Stimulated activated CD4-positive, alpha-beta T cell treated with anti-CD3 and anti-CD28 coated beads, Interleukin-4, amount 100 ng/mL, for 24 hours (primary cell): ENCODE measurements around the gene SMIM35.
"Not testable (repeated sequence)": the region's sequence is repeated elsewhere in the genome, so short reads cannot be mapped to it uniquely, and the experiment has no call there.

Source experiments
- DNase-seq: peaks from one replicate; pipeline ENCODE4 v3.0.0-alpha.2; 2020

SMIM35 gene

GRCh38 chr11:118078911-118079411 lies 7.8 kb downstream of the SMIM35 start:
- DNase-seq: no peak

DNA sequence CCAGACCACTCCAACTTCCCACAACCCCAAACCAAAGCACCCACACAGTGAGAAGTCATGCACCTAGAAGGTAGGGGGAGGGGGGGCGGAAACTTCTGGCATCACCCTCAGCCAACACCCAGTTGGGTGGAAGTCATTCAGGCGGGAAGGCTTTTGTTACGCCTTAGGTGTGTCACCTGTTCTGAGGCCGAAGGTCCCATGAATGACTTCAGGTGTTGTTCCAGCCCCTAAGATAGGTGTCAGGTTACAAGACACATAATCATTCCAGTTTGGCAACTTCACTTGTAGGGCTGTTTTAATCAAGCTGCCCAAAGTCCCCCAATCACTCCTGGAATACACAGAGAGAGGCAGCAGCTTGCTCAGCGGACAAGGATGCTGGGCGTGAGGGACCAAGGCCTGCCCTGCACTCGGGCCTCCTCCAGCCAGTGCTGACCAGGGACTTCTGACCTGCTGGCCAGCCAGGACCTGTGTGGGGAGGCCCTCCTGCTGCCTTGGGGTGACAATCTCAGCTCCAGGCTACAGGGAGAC lies 9.9 kb downstream of the SMIM35 start, which contains the start of gene TMPRSS4:
Gene TMPRSS4, plus strand, starts transcription at position 325 of the 528 bp plus-strand sequence. CDS start 225 bp downstream, outside the sequence.
- DNase-seq: no peak

- no peak for DNase-seq
Observed at GRCh38 chr11:118074785-118075184, 12.0 kb downstream of the SMIM35 start.

DNA sequence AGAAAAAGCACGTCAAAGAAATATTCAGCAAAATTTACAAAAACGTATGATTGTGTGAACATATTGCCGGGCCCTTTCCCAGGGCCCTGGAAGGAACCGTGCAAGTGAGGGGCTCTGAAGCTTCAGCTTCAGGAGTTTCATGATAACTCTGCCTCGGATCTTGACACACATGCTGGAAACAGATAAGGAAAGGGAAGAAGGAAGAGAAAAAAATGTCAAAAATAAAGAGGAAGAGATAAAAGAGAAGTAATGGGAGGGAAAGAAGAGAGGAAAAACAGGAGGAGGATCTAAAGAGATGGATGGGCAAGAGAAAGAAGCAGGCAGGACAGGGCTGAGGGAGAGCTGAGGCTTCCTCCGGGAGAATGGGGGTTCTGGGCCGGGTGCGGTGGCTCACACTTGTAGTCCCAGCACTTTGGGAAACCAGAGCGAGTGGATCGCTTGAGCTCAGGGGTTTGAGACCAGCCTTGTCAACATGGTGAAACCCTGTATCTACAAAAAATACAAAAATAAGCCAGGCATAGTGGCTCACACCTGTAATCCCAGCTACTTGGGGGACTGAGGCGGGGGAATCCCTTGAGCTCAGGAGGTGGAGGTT lies 12.6 kb downstream of the SMIM35 start:
- no peak for DNase-seq

GRCh38 chr11:118073554-118073953 lies 13.2 kb downstream of the SMIM35 start:
- DNase-seq: no peak

- DNase-seq: no peak
Observed at GRCh38 chr11:118071416-118072030, 15.2 kb downstream of the SMIM35 start.

DNA sequence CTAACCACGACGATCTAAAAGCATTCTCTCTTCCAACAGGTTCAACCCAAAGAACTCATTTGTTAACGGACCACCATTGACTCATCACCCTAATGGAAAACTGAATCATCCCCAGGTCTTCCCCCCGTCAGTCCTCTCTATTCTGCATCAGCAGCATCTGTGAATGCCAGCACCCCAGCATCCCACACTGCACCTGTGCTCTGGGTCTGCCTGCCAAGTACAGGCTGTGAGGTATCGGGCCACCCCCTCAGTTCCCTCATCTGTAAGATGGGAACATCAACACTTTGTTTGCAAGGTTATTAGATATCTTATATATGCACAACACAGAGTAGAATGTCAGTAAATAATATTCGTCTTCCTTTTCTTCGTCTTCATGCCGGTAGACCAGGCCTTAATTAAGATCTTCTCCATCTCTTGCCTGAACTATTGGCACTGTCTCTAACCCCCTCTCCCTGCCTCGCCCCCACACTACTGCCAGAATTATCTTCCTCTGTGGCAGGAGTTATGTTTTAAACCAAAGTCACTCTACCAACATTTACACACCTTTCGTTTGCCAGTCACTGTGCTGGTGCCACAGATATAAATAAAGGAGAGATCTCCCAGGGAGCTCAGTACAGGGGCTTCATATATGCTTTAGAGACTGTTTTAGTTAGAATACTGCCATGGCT lies 17.7 kb downstream of the SMIM35 start:
- no peak for DNase-seq

GRCh38 chr11:118068206-118068944 lies 18.4 kb downstream of the SMIM35 start:
- no peak for DNase-seq

DNA sequence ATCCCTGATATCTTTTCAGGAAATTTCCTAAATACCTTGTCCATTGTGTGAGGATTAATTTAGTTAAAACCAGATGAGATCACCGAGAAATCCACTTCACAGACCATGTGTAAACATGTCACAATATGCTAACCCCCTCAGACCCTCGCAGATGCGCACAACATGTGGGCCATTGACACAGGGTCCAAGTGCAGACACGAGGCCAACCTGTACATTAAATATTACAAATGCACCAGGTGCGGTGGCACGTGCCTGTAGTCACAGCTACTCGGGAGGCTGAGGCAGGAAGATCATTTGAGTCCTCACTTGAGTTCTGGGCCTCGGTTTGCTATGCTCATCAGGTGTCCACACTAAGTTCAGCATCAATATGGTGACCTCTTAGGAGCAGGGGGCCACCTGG lies 19.8 kb downstream of the SMIM35 start:
- DNase-seq: no peak

DNA sequence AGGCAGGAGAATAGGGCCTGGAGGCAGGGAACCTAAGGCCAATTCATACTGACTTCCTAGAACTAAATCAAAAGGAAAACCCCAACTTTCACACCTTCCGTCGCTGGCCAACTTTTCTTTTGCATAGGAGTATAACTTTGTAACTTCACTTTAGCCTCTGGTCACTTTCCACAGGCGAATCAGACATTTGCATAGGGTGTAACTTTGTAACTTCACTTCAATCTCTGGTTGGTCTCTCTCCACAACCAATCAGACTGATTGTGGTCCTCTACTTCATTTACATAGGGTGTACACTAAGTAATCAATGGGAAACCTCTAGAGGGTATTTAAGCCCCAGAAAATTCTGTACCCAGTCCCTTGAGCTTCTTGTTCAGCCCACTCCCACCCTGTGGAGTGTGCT lies 21.4 kb downstream of the SMIM35 start:
- no peak for DNase-seq

DNA sequence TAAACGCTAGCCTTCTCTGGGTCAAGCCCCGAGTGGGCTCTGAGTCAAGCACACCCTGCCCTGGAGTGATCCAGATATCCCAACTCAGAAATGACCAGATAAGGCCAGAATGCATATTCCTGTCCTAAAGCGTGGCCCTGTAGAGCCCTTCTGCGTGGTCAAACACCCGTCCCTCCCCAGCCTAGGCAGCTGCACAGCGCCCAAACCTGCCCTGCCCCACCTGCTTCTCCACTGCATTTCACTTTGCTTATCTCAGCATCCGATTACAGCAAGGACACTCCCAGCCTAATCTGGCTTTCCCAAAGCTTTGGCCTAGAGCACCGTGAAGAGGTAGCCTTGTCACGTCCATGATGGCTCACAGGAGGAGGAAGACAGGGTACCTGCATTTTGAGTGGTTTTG lies 21.8 kb downstream of the SMIM35 start:
- no peak for DNase-seq

DNA sequence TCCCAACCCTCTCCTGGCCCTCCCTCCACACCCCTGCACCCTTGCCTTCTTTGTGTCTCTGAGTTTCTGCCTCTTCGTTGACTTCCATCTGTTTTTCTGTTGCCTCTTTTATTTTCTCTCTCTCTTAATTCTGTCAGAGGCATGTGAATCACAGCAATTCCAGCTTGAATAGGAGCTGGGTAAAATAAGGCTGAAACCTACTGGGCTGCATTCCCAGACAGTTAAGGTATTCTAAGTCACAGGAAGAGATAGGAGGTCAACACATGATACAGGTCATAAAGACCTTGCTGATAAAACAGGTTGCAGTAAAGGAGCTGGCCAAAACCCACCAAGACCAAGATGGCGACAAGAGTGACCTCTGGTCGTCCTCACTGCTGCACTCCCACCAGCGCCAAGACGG lies 24.1 kb downstream of the SMIM35 start:
- DNase-seq: not testable (repeated sequence)

DNA sequence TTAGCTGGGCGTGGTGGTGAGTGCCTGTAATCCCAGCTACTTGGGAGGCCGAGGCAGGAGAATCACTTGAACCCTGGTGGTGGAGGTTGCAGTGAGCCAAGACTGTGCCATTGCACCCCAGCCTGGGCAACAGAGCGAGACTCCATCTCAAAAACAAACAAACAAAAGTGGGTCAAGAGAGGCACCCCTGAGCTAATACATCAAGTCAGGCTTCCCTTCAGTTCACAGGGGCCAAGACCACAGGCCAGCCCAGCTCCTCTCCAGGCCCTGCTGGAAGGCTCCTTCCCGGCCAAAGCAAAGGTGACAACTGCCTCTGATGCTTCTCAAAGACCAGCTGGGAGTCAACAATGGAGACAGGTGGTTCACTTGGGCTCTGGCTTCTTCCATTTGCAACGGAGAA lies 24.6 kb downstream of the SMIM35 start:
- DNase-seq: not testable (repeated sequence)

- DNase-seq: no peak
Observed at GRCh38 chr11:118061586-118062125, 25.1 kb downstream of the SMIM35 start.

DNA sequence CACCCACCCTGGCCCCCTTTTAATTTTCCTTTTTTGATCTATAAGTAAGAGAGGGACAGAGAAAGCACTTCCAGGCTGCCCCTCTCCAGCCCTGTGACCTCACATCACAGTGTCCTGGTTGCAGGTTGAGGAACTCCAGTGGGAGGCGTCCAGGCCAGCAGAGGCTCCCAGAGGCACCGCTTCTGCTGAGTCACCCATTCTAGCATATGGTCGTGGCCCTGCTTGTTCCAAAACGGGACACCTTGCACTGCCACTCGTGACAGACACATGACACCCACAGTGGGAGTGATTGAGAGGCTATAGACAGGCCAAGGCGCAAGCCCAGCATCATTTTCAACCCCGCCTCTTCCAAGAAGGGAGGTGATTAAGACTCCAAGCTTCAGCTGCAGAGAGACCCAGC lies 25.9 kb downstream of the SMIM35 start:
- no peak for DNase-seq

DNA sequence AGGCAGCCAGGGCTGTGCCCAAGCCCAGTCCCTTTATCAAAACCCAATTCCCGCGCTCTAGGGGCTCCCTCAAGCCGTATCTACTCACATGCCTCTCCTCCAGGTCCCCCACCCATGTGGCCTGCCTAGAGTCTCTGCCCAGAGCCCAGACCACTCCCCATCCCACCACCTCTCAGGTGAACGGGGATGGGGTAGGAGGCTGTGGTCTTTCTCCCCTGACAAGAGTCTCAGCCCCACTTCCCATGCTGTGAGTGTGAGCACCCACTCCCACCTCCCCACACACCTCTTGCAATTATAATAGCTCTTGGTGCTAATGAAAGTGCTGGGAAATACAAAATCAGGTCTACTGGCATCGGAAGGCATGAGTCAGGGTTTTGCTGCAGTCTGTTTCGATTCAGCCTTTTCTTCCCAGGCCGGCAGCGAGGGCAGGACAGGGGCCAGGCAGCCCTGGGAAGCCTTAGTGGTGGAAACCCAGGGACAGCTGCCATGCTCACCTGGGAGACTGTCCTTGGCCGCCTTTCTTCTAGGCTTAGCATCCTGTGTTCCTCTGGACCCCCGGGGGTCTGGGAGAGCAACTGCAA lies 26.6 kb downstream of the SMIM35 start:
- no peak for DNase-seq

DNA sequence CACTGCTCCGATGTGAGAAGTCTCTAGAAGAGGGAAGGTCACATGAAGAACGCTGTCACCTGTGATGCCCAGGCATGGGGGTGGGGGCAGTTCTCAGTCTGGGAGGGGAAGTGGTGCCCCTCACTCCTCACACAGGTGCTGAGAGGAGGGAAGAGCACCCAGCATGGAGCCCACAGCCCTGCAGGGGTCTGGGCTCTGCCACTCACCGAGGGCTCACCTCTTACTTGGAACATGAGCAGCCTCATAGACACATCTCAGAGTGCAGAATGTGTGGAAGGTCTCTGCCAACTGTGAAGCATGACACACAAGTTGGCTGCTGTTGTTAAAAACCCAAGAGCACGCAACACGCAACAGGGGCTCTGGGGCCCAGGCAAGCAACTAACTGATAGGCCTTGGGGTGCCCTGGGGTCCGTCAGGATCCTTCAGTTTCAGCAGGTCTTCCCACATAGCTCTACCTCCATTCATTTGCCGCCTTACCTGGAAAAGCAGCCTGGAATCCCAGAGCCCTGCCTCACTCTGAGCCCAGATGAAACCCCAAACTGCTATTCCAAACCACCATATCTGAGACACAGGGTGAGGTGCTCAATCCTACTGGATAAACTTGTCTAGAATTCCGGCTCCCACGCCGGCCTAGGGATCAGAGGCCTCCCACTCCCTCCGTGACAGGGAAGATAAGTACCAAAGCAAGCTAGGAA lies 27.4 kb downstream of the SMIM35 start:
- no peak for DNase-seq

GRCh38 chr11:118058311-118059245 lies 28.2 kb downstream of the SMIM35 start:
- DNase-seq: no peak

GRCh38 chr11:118057251-118058145 lies 29.3 kb downstream of the SMIM35 start:
- no peak for DNase-seq

DNA sequence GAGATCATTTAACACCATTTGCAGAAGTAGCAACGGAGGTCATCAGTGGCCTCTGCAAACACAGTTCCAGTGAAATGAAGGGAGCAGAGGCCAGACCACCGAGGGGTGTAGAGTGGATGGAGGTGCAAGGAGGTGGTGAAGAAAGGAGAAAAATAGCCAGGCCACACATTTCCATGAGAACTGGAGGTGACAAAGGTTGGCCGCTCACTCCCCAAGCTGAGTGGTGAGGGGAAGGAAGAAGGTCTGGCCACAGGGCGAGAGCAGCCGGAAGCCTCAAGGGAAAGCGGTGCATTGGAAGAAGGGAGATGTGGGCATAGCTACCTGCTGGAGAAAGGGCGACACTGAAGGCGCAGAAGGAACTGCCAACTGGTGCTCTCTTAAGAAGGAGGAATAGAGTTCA lies 30.0 kb downstream of the SMIM35 start:
- no peak for DNase-seq
